ENCODE measurements around the gene RAMP1. TPM values are rescaled to one million over a fixed set of nuclear protein-coding genes. Genes with fewer than 3 reads are reported as not detected.
"Not testable (repeated sequence)": the region's sequence is repeated elsewhere in the genome, so short reads cannot be mapped to it uniquely, and the experiment has no call there.

Gene RAMP1
- total and polyA plus RNA-seq, 2 donors from 2014 or later: 8.8 to 17.3 TPM

GRCh38 chr2:237835372-237835771 lies 24.1 kb upstream of the RAMP1 start:
- Histone ChIP-seq H3K4me1 (ENCODE audit: control insufficient read depth in 2 of 3, insufficient read depth in 2 of 3, low read depth in 1 of 3, low read length in 3 of 3) (no peaks in the 10 kb centered on the region), H3K27me3 (ENCODE audit: control insufficient read depth, insufficient read depth, low read length) (no peaks in the 10 kb centered on the region), H3K4me3 (ENCODE audit: low read length in 3 of 3) (no peak overlapping the region), H3K9me3 (ENCODE audit: control insufficient read depth in 2 of 3, insufficient read depth in 1 of 3, low read length in 3 of 3) (no peaks in the 10 kb centered on the region), H3K36me3 (ENCODE audit: control insufficient read depth in 2 of 3, insufficient read depth in 3 of 3, low read length in 3 of 3) (no peaks in the 10 kb centered on the region), H3K9ac (ENCODE audit: low read length in 3 of 3) (no peak overlapping the region), H3K27ac (ENCODE audit: low read depth in 2 of 2, low read length in 2 of 2) (no peak overlapping the region)
- no peak for DNase-seq
- FAIRE-seq: no peak
- TF ChIP-seq, protein P1, sequence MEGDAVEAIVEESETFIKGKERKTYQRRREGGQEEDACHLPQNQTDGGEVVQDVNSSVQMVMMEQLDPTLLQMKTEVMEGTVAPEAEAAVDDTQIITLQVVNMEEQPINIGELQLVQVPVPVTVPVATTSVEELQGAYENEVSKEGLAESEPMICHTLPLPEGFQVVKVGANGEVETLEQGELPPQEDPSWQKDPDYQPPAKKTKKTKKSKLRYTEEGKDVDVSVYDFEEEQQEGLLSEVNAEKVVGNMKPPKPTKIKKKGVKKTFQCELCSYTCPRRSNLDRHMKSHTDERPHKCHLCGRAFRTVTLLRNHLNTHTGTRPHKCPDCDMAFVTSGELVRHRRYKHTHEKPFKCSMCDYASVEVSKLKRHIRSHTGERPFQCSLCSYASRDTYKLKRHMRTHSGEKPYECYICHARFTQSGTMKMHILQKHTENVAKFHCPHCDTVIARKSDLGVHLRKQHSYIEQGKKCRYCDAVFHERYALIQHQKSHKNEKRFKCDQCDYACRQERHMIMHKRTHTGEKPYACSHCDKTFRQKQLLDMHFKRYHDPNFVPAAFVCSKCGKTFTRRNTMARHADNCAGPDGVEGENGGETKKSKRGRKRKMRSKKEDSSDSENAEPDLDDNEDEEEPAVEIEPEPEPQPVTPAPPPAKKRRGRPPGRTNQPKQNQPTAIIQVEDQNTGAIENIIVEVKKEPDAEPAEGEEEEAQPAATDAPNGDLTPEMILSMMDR (IDR thresholded peaks at IDR 0.05; ENCODE audit: borderline replicate concordance, extremely low read depth, insufficient read depth): no peak
- intact Hi-C loops (cut with DNase I): no loop called here

- DNase-seq (no peak), FAIRE-seq (no peak)
- Histone ChIP-seq H3K9me3 (ENCODE audit: control insufficient read depth in 2 of 3, insufficient read depth in 1 of 3, low read length in 3 of 3) (no peaks in the 10 kb centered on the region), H3K4me3 (ENCODE audit: low read length in 3 of 3) (no peak overlapping the region), H3K27ac (ENCODE audit: low read depth in 2 of 2, low read length in 2 of 2) (no peak overlapping the region), H3K4me1 (ENCODE audit: control insufficient read depth in 2 of 3, insufficient read depth in 2 of 3, low read depth in 1 of 3, low read length in 3 of 3) (no peaks in the 10 kb centered on the region), H3K27me3 (ENCODE audit: control insufficient read depth, insufficient read depth, low read length) (no peaks in the 10 kb centered on the region), H3K9ac (ENCODE audit: low read length in 3 of 3) (no peak overlapping the region), H3K36me3 (ENCODE audit: control insufficient read depth in 2 of 3, insufficient read depth in 3 of 3, low read length in 3 of 3) (no peaks in the 10 kb centered on the region)
- TF ChIP-seq, protein P1 (IDR thresholded peaks at IDR 0.05; ENCODE audit: borderline replicate concordance, extremely low read depth, insufficient read depth): no peak
- intact Hi-C loops (cut with DNase I): no loop called here
Observed at GRCh38 chr2:237841051-237841450, 18.4 kb upstream of the RAMP1 start.

- H3K9me3 ChIP-seq (ENCODE audit: control insufficient read depth in 2 of 3, insufficient read depth in 1 of 3, low read length in 3 of 3); H3K4me1 ChIP-seq (ENCODE audit: control insufficient read depth in 2 of 3, insufficient read depth in 2 of 3, low read depth in 1 of 3, low read length in 3 of 3); H3K9ac ChIP-seq (ENCODE audit: low read length in 3 of 3); H3K4me3 ChIP-seq (ENCODE audit: low read length in 3 of 3); H3K27ac ChIP-seq (ENCODE audit: low read depth in 2 of 2, low read length in 2 of 2); H3K36me3 ChIP-seq (ENCODE audit: control insufficient read depth in 2 of 3, insufficient read depth in 3 of 3, low read length in 3 of 3); FAIRE-seq; H3K27me3 ChIP-seq (ENCODE audit: control insufficient read depth, insufficient read depth, low read length); intact Hi-C loops (cut with DNase I): not testable (repeated sequence)
- peak in 1 of 5 donors; percentile 45 for DNase-seq
Observed at GRCh38 chr2:237848940-237849339, 10.5 kb upstream of the RAMP1 start.

DNA sequence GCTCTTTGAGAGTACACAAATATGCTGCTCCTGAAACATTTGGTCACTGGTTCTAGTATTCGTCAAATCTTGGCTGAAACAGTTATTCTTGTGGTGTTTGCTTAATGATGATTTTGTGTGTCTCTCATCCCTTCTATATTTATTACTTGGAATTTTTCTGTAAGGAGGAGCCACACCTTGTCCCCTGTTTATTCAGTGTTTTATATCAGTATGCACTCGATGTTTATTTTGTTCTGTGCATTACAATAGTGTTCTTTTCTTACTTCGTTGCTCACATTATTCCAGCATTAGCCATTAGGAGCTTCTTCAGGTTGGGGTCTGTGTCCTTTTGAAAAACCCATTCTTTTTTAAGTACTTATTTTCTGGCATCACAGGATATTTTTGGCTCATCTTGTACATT lies 5.1 kb upstream of the RAMP1 start:
- no peaks in the 10 kb centered on the region for H3K9me3 ChIP-seq (ENCODE audit: control insufficient read depth in 2 of 3, insufficient read depth in 1 of 3, low read length in 3 of 3)
- H3K27ac ChIP-seq (ENCODE audit: low read depth in 2 of 2, low read length in 2 of 2): no peak overlapping the region
- no peak overlapping the region for H3K4me3 ChIP-seq (ENCODE audit: low read length in 3 of 3)
- H3K9ac ChIP-seq (ENCODE audit: low read length in 3 of 3): no peak overlapping the region
- FAIRE-seq: no peak
- H3K27me3 ChIP-seq (ENCODE audit: control insufficient read depth, insufficient read depth, low read length): no peaks in the 10 kb centered on the region
- intact Hi-C loops (cut with DNase I): no loop called here
- peaks cover 0 to 2% (median 0%) of the 10 kb centered on the region in 3 donors for H3K4me1 ChIP-seq (ENCODE audit: control insufficient read depth in 2 of 3, insufficient read depth in 2 of 3, low read depth in 1 of 3, low read length in 3 of 3)
- no peak for DNase-seq
- TF ChIP-seq, protein P1 (IDR thresholded peaks at IDR 0.05; ENCODE audit: borderline replicate concordance, extremely low read depth, insufficient read depth): no peak
- H3K36me3 ChIP-seq (ENCODE audit: control insufficient read depth in 2 of 3, insufficient read depth in 3 of 3, low read length in 3 of 3): no peaks in the 10 kb centered on the region

All from kidney (tissue), 14 donors.